Measurements from ENCODE around the gene MOCOS. TPM values are rescaled to one million over a fixed set of nuclear protein-coding genes. Genes with fewer than 3 reads are reported as not detected.

MOCOS gene
- total and polyA plus RNA-seq, 4 donors: 0.90 to 4.4 (median 2.7) TPM

DNA sequence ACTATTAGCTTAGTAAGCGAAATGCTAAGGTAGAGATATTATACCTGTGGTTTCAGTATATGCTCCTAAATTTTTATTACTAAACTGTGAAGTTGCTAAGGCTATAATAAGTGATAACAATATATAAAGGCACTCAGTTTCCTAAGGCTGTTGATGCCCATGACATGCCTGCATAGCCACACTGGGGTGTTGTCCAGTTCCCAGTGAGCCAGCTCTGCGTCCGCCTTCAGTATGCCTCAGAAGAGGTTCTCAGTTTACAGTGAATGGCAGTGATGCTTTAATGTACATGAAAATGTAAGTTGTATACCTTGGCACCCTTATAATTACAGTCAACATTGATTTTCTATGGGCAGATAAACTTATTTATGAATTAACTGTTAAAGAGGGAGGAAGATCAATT is 117.4 kb downstream of the MOCOS start:
- 96 to 97% methylated on average over 3 of the region's 3 CpGs for WGBS, 2 donors
- Histone ChIP-seq H3K27ac (ENCODE audit: low read depth in 1 of 2, low read length in 2 of 2) (no peak overlapping the region), H3K27me3 (ENCODE audit: control insufficient read depth in 1 of 2, insufficient read depth in 2 of 2, low read length in 1 of 2) (no peaks in the 10 kb centered on the region), H3K36me3 (ENCODE audit: control insufficient read depth in 1 of 2, insufficient read depth in 2 of 2, low read length in 1 of 2) (no peaks in the 10 kb centered on the region), H3K4me1 (ENCODE audit: control insufficient read depth in 1 of 2, insufficient read depth in 2 of 2, low read length in 2 of 2) (no peaks in the 10 kb centered on the region), H3K9me3 (ENCODE audit: control insufficient read depth, low read length) (no peaks in the 10 kb centered on the region), H3K4me3 (ENCODE audit: low read length in 2 of 2) (no peak overlapping the region)
- ATAC-seq (ENCODE audit: low FRiP score): no peak
- intact Hi-C loops (cut with DNase I): no loop called here
- DNase-seq: no peak

- no peaks in the 10 kb centered on the region for H3K27me3 ChIP-seq (ENCODE audit: control insufficient read depth in 1 of 2, insufficient read depth in 2 of 2, low read length in 1 of 2)
- no peak for DNase-seq
- no peaks in the 10 kb centered on the region for H3K9me3 ChIP-seq (ENCODE audit: control insufficient read depth, low read length)
- H3K4me3 ChIP-seq (ENCODE audit: low read length in 2 of 2): no peak overlapping the region
- intact Hi-C loops (cut with DNase I): no loop called here
- no peak for ATAC-seq (ENCODE audit: low FRiP score)
- no peak overlapping the region for H3K27ac ChIP-seq (ENCODE audit: low read depth in 1 of 2, low read length in 2 of 2)
- 78 to 80% methylated on average over 2 of the region's 2 CpGs for WGBS, 2 donors
- H3K36me3 ChIP-seq (ENCODE audit: control insufficient read depth in 1 of 2, insufficient read depth in 2 of 2, low read length in 1 of 2): no peaks in the 10 kb centered on the region
- H3K4me1 ChIP-seq (ENCODE audit: control insufficient read depth in 1 of 2, insufficient read depth in 2 of 2, low read length in 2 of 2): no peaks in the 10 kb centered on the region
These were observed 118.1 kb downstream of the MOCOS start for GRCh38 chr18:36305375-36305774.

GRCh38 chr18:36307513-36307912 is 120.2 kb downstream of the MOCOS start:
- ATAC-seq (ENCODE audit: low FRiP score) (no peak), DNase-seq (no peak)
- intact Hi-C loops (cut with DNase I): no loop called here
- Histone ChIP-seq H3K9me3 (ENCODE audit: control insufficient read depth, low read length) (no peaks in the 10 kb centered on the region), H3K27me3 (ENCODE audit: control insufficient read depth in 1 of 2, insufficient read depth in 2 of 2, low read length in 1 of 2) (no peaks in the 10 kb centered on the region), H3K27ac (ENCODE audit: low read depth in 1 of 2, low read length in 2 of 2) (no peak overlapping the region), H3K4me3 (ENCODE audit: low read length in 2 of 2) (no peak overlapping the region), H3K36me3 (ENCODE audit: control insufficient read depth in 1 of 2, insufficient read depth in 2 of 2, low read length in 1 of 2) (no peaks in the 10 kb centered on the region), H3K4me1 (ENCODE audit: control insufficient read depth in 1 of 2, insufficient read depth in 2 of 2, low read length in 2 of 2) (no peaks in the 10 kb centered on the region)

GRCh38 chr18:36308711-36309435 is 121.6 kb downstream of the MOCOS start:
- H3K27me3 ChIP-seq (ENCODE audit: control insufficient read depth in 1 of 2, insufficient read depth in 2 of 2, low read length in 1 of 2): no peaks in the 10 kb centered on the region
- 88 to 91% methylated on average over 7 of the region's 7 CpGs for WGBS, 2 donors
- H3K27ac ChIP-seq (ENCODE audit: low read depth in 1 of 2, low read length in 2 of 2): no peak overlapping the region
- ATAC-seq (ENCODE audit: low FRiP score) (no peak), DNase-seq (no peak)
- H3K36me3 ChIP-seq (ENCODE audit: control insufficient read depth in 1 of 2, insufficient read depth in 2 of 2, low read length in 1 of 2): no peaks in the 10 kb centered on the region
- no peak overlapping the region for H3K4me3 ChIP-seq (ENCODE audit: low read length in 2 of 2)
- H3K9me3 ChIP-seq (ENCODE audit: control insufficient read depth, low read length): no peaks in the 10 kb centered on the region
- no peaks in the 10 kb centered on the region for H3K4me1 ChIP-seq (ENCODE audit: control insufficient read depth in 1 of 2, insufficient read depth in 2 of 2, low read length in 2 of 2)
- intact Hi-C loops (cut with DNase I): no loop called here

DNA sequence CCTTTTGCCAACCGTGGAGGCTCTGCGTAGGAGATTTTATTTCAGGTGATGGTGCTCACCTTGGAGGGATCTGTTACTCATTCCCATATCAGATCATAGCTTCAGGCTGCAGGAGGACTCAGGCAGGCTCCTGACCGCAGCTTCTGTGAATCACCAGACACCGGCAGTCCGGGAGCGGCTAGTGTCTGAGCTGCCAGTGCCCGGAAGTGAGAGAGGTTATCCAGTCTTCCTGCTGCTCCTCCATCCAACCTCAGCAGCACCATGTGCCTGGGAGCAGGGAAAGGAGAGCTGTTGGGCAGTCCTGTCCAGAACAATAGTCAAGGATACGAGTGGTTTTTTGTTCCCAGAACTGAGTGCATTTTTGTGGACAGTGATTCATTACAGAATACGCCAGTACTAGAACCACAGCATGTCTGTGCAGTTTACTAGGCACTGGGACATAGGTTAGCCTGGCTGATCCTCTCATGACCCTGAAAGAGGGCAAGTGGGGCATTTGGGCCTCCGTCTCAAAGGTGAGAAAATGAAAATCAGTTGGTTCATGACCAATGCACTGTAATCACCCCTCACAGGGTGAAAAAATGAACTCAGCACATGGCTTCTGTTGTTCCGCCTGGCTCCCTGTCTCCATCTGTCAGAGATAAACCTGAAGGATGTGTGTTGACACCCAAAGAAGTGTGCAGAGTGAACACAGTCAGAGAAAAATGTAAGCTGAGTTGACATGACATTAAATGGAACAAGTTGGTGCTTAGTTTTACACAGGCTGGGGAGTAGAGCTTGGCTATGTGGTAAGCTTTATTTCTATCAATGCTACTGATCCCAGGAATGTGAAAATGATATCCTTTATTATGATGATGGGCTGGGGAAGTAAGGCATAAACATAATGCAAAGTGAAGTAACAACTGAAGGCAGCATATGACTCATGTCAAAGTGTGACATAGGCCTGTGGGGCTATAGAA is 122.4 kb downstream of the MOCOS start:
- no peaks in the 10 kb centered on the region for H3K27me3 ChIP-seq (ENCODE audit: control insufficient read depth in 1 of 2, insufficient read depth in 2 of 2, low read length in 1 of 2)
- DNase-seq (no peak), ATAC-seq (ENCODE audit: low FRiP score) (no peak)
- intact Hi-C loops (cut with DNase I): no loop called here
- H3K9me3 ChIP-seq (ENCODE audit: control insufficient read depth, low read length): no peaks in the 10 kb centered on the region
- no peak overlapping the region for H3K27ac ChIP-seq (ENCODE audit: low read depth in 1 of 2, low read length in 2 of 2)
- H3K4me1 ChIP-seq (ENCODE audit: control insufficient read depth in 1 of 2, insufficient read depth in 2 of 2, low read length in 2 of 2): no peaks in the 10 kb centered on the region
- WGBS, 2 donors: 87 to 90% methylated on average over 11 of the region's 11 CpGs
- no peaks in the 10 kb centered on the region for H3K36me3 ChIP-seq (ENCODE audit: control insufficient read depth in 1 of 2, insufficient read depth in 2 of 2, low read length in 1 of 2)
- no peak overlapping the region for H3K4me3 ChIP-seq (ENCODE audit: low read length in 2 of 2)

DNA sequence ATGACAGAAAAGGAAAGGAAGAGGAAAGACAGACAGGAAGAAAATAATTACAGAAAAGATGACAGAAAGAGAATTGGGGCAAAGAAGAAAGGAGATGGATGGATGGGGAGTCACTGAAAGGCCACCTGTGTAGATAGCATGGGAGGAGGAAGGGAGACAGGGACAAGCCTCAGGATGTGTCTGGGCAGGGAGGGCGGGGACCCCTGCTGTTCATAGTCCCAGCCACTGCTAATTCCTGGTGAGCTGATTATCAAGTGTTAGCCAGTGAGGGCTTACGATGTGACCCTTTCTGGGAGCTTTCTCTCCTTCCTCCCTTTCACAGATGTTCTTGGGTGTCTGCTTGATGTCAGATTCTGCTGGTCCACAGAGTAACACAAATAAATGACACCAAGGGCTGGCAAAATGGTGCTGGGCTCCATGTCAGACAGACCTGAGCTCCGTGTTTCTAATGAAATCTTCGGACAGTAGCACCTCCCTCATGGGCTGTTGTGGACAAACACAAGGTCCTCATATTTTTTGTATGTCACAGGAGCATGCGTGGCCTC is 123.8 kb downstream of the MOCOS start:
- no peak overlapping the region for H3K4me3 ChIP-seq (ENCODE audit: low read length in 2 of 2)
- intact Hi-C loops (cut with DNase I): no loop called here
- DNase-seq: no peak
- H3K9me3 ChIP-seq (ENCODE audit: control insufficient read depth, low read length): no peaks in the 10 kb centered on the region
- no peaks in the 10 kb centered on the region for H3K36me3 ChIP-seq (ENCODE audit: control insufficient read depth in 1 of 2, insufficient read depth in 2 of 2, low read length in 1 of 2)
- H3K27me3 ChIP-seq (ENCODE audit: control insufficient read depth in 1 of 2, insufficient read depth in 2 of 2, low read length in 1 of 2): no peaks in the 10 kb centered on the region
- 96 to 98% methylated on average over 5 of the region's 5 CpGs for WGBS, 2 donors
- no peaks in the 10 kb centered on the region for H3K4me1 ChIP-seq (ENCODE audit: control insufficient read depth in 1 of 2, insufficient read depth in 2 of 2, low read length in 2 of 2)
- no peak overlapping the region for H3K27ac ChIP-seq (ENCODE audit: low read depth in 1 of 2, low read length in 2 of 2)
- no peak for ATAC-seq (ENCODE audit: low FRiP score)

DNA sequence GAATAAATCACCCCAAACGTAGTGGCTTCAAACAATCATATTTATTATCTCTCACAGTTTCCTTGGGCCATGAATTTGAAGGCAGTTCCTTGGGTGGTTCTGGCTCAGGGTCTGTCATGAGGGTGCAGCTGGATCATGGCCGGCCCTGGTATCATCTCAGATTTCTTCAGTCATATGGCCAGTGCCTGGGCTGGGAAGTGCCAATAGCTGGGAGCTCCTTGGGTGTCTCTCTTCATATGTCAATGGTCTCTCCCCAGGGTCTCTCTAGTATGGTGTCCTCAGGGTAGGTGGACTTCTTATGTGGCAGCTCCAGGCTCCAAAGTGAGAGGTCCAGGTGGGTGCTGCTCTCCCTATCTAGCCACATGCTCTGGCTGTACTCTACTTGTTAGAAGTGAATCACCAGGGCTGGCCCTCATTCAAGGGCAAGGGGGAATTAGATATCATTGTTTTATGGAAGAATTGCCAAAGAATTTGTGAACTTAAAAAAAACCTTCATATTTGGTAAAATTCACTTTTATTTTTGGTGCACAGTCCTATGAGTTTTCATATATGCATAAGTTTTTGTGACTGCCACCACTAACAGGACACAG is 125.6 kb downstream of the MOCOS start:
- Histone ChIP-seq H3K4me1 (ENCODE audit: control insufficient read depth in 1 of 2, insufficient read depth in 2 of 2, low read length in 2 of 2) (no peaks in the 10 kb centered on the region), H3K27me3 (ENCODE audit: control insufficient read depth in 1 of 2, insufficient read depth in 2 of 2, low read length in 1 of 2) (no peaks in the 10 kb centered on the region), H3K36me3 (ENCODE audit: control insufficient read depth in 1 of 2, insufficient read depth in 2 of 2, low read length in 1 of 2) (no peaks in the 10 kb centered on the region), H3K4me3 (ENCODE audit: low read length in 2 of 2) (no peak overlapping the region), H3K9me3 (ENCODE audit: control insufficient read depth, low read length) (no peaks in the 10 kb centered on the region), H3K27ac (ENCODE audit: low read depth in 1 of 2, low read length in 2 of 2) (no peak overlapping the region)
- no peak for DNase-seq
- WGBS, 2 donors: 91 to 94% methylated on average over 2 of the region's 2 CpGs
- ATAC-seq (ENCODE audit: low FRiP score): no peak
- intact Hi-C loops (cut with DNase I): no loop called here

- DNase-seq (no peak), ATAC-seq (ENCODE audit: low FRiP score) (peak; percentile 63)
- Histone ChIP-seq H3K27ac (ENCODE audit: low read depth in 1 of 2, low read length in 2 of 2) (no peak overlapping the region), H3K4me1 (ENCODE audit: control insufficient read depth in 1 of 2, insufficient read depth in 2 of 2, low read length in 2 of 2) (no peaks in the 10 kb centered on the region), H3K9me3 (ENCODE audit: control insufficient read depth, low read length) (no peaks in the 10 kb centered on the region), H3K4me3 (ENCODE audit: low read length in 2 of 2) (no peak overlapping the region), H3K27me3 (ENCODE audit: control insufficient read depth in 1 of 2, insufficient read depth in 2 of 2, low read length in 1 of 2) (no peaks in the 10 kb centered on the region), H3K36me3 (ENCODE audit: control insufficient read depth in 1 of 2, insufficient read depth in 2 of 2, low read length in 1 of 2) (no peaks in the 10 kb centered on the region)
- intact Hi-C loops (cut with DNase I): no loop called here
- 81 to 82% methylated on average over 4 of the region's 4 CpGs for WGBS, 2 donors
These were observed 126.8 kb downstream of the MOCOS start for GRCh38 chr18:36314098-36314497.

All from aorta (tissue), 5 donors.